ENCODE results near the gene FKBP14.
A peak's percentile ranks its signal among the peaks of the same experiment; 100 is the strongest.

FKBP14 gene

GRCh38 chr7:30027065-30027456 lies 559 bp upstream of the FKBP14 start:
- H3K9ac ChIP-seq = peak overlapping the region; percentile 71 to 88 (median 84)
- peaks cover 0 to 32% (median 19%) of the 10 kb centered on the region in 11 experiments; a peak in 15 of 22 replicates for H4K20me1 ChIP-seq
- peak overlapping the region; percentile 89 to 97 (median 92) for H3K4me2 ChIP-seq
- peaks cover 31 to 59% (median 48%) of the 10 kb centered on the region in 10 experiments for H3K4me1 ChIP-seq
- 0 out of 22 replicates have a peak, but pooled peaks cover 0 to 7% (median 0%) of the 10 kb centered on the region in 11 experiments for H3K9me3 ChIP-seq (replicated peaks in 1 of 11)
- no peaks in the 10 kb centered on the region for H3K27me3 ChIP-seq
- no peak for TF ChIP-seq Cebpa-rat (IDR thresholded peaks at IDR 0.05)
- peak overlapping the region in 10 of 11 experiments; percentile 20 to 84 (median 62); a peak in 18 of 22 replicates for H3K27ac ChIP-seq
- peaks cover 0 to 10% (median 0%) of the 10 kb centered on the region in 11 experiments; a peak in 6 of 22 replicates for H3K36me3 ChIP-seq
- H3K4me3 ChIP-seq = peak overlapping the region; percentile 88 to 97 (median 93)

DNA sequence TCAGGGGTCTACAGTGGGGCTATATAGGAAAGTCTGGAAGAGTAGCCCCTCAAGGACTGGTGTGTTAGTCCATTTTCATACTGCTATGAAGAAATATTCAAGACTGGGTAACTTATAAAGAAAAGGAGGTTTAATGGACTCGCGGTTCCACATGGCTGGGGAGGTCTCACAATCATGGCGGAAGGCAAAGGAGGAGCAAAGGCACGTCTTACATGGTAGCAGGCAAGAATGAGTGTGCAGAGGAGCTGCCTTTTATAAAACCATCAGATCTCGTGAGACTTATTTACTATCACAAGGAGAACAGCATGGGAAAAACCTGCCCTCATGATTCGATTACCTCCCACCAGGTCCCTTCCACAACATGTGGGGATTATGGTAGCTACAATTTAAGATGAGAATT lies 3.0 kb downstream of the FKBP14 start:
- Histone ChIP-seq H3K4me1 (peaks cover 18 to 36% (median 27%) of the 10 kb centered on the region in 10 experiments), H3K27me3 (no peaks in the 10 kb centered on the region), H3K9me3 (replicated peaks in 1 of 11) (0 out of 22 replicates have a peak, but pooled peaks cover 0 to 7% (median 0%) of the 10 kb centered on the region in 11 experiments), H3K27ac (no peak overlapping the region), H3K36me3 (peaks cover under 1 to 17% (median 8%) of the 10 kb centered on the region in 11 experiments; a peak in 18 of 22 replicates), H3K9ac (no peak overlapping the region), H3K4me3 (no peak overlapping the region), H4K20me1 (no peaks in the 10 kb centered on the region), H3K4me2 (peak overlapping the region in 10 of 11 experiments; percentile 13 to 94 (median 91); a peak in 13 of 22 replicates)
- TF ChIP-seq Cebpa-rat (IDR thresholded peaks at IDR 0.05) = no peak

GRCh38 chr7:30022991-30023390 lies 3.5 kb downstream of the FKBP14 start:
- no peak overlapping the region for H3K4me3 ChIP-seq
- peak overlapping the region in 8 of 11 experiments; percentile 13 to 94 (median 91); a peak in 5 of 22 replicates for H3K4me2 ChIP-seq
- no peak overlapping the region for H3K9ac ChIP-seq
- H3K36me3 ChIP-seq = peaks cover 6 to 22% (median 13%) of the 10 kb centered on the region in 11 experiments; a peak in 20 of 22 replicates
- H3K27ac ChIP-seq = no peak overlapping the region
- TF ChIP-seq Cebpa-rat (IDR thresholded peaks at IDR 0.05) = no peak
- 0 out of 22 replicates have a peak, but pooled peaks cover 0 to 7% (median 0%) of the 10 kb centered on the region in 11 experiments for H3K9me3 ChIP-seq (replicated peaks in 1 of 11)
- H3K4me1 ChIP-seq = peaks cover 18 to 36% (median 27%) of the 10 kb centered on the region in 10 experiments
- no peaks in the 10 kb centered on the region for H4K20me1 ChIP-seq
- no peaks in the 10 kb centered on the region for H3K27me3 ChIP-seq

DNA sequence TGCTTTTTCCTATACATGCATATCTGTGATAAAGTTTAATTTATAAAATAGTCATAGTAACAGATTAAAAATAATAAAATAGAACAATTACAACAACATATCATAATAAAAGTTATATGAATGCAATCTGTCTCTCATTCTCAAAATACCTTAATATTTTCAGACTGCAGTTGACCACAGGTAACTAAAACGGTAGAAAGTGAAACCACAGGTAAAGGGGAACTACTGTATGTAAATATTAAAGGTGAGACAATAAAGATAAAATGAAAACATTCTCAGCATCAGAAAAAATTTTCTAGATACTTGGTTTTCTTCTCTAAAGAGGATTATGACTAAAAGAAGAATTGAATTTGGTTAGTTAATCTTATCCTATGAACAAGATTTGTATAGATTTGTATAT lies 6.0 kb downstream of the FKBP14 start:
- Histone ChIP-seq H3K4me1 (peaks cover 8 to 23% (median 16%) of the 10 kb centered on the region in 10 experiments), H3K4me3 (no peak overlapping the region), H3K9me3 (replicated peaks in 1 of 11) (0 out of 22 replicates have a peak, but pooled peaks cover 0 to 7% (median 0%) of the 10 kb centered on the region in 11 experiments), H3K9ac (no peak overlapping the region), H3K36me3 (peaks cover 15 to 44% (median 34%) of the 10 kb centered on the region in 11 experiments), H3K27me3 (no peaks in the 10 kb centered on the region), H3K27ac (no peak overlapping the region), H4K20me1 (no peaks in the 10 kb centered on the region), H3K4me2 (no peak overlapping the region)
- no peak for TF ChIP-seq Cebpa-rat (IDR thresholded peaks at IDR 0.05)

GRCh38 chr7:30019960-30020359 lies 6.5 kb downstream of the FKBP14 start:
- Histone ChIP-seq H3K4me1 (peaks cover 2 to 18% (median 10%) of the 10 kb centered on the region in 10 experiments; a peak in 19 of 20 replicates), H3K27ac (no peak overlapping the region), H3K36me3 (peaks cover 18 to 47% (median 37%) of the 10 kb centered on the region in 11 experiments), H3K4me2 (no peak overlapping the region), H4K20me1 (no peaks in the 10 kb centered on the region), H3K9ac (no peak overlapping the region), H3K4me3 (no peak overlapping the region), H3K9me3 (replicated peaks in 1 of 11) (0 out of 22 replicates have a peak, but pooled peaks cover 0 to 7% (median 0%) of the 10 kb centered on the region in 11 experiments), H3K27me3 (no peaks in the 10 kb centered on the region)
- TF ChIP-seq Cebpa-rat (IDR thresholded peaks at IDR 0.05) = no peak

DNA sequence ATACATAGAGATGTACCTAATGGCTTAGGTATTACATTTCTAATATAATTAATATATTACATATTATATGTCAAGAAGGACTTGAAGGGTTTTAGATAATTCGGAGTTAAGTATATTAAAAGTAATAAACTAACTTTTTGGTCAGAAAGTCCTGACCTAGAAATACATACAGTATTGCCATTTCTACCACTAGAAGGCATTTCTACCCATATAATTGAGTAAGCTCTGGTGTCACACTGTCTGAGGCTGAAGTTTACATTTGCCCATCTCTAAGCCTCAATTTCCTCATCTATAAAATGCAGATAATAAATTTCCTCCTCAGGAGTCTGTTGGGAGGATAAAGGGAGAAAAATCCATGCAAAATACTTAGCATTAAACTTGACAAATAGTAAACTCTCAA lies 7.1 kb downstream of the FKBP14 start:
- 0 out of 22 replicates have a peak, but pooled peaks cover 0 to 7% (median 0%) of the 10 kb centered on the region in 11 experiments for H3K9me3 ChIP-seq (replicated peaks in 1 of 11)
- no peaks in the 10 kb centered on the region for H3K27me3 ChIP-seq
- H3K4me1 ChIP-seq = peaks cover 0 to 12% (median 5%) of the 10 kb centered on the region in 10 experiments; a peak in 12 of 20 replicates
- peaks cover 20 to 52% (median 42%) of the 10 kb centered on the region in 11 experiments for H3K36me3 ChIP-seq
- TF ChIP-seq Cebpa-rat (IDR thresholded peaks at IDR 0.05) = no peak
- no peaks in the 10 kb centered on the region for H4K20me1 ChIP-seq
- H3K4me3 ChIP-seq = no peak overlapping the region
- H3K9ac ChIP-seq = no peak overlapping the region
- H3K27ac ChIP-seq = no peak overlapping the region
- H3K4me2 ChIP-seq = no peak overlapping the region

DNA sequence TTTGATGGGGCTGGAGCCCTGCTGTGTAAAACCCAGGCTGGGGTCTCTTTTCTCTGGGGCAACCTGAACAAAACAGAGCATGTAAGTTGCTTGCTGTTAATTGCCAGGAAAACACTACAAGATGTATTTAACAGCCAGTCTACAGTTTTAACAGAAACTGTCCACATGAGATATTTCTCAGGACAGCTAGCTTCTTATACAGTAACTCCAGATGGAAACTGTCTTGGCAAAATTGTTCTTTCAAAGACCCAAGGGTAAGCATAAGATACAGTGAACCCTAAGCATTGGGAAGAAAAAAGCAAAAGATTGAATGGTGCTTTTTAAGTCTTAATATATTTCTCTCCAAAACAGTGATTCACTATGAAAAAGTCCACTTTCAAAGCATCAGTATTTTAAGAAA lies 8.1 kb downstream of the FKBP14 start:
- H4K20me1 ChIP-seq = no peaks in the 10 kb centered on the region
- no peak overlapping the region for H3K4me3 ChIP-seq
- H3K27ac ChIP-seq = no peak overlapping the region
- H3K9me3 ChIP-seq (replicated peaks in 1 of 11) = 0 out of 22 replicates have a peak, but pooled peaks cover 0 to 1% (median 0%) of the 10 kb centered on the region in 11 experiments
- no peaks in the 10 kb centered on the region for H3K27me3 ChIP-seq
- H3K36me3 ChIP-seq = peaks cover 28 to 62% (median 52%) of the 10 kb centered on the region in 11 experiments
- H3K4me1 ChIP-seq = peaks cover 0 to 4% (median 0%) of the 10 kb centered on the region in 10 experiments; a peak in 2 of 20 replicates
- H3K9ac ChIP-seq = no peak overlapping the region
- H3K4me2 ChIP-seq = no peak overlapping the region
- no peak for TF ChIP-seq Cebpa-rat (IDR thresholded peaks at IDR 0.05)

GRCh38 chr7:30012757-30013156 lies 13.7 kb downstream of the FKBP14 start:
- no peak overlapping the region for H3K9ac ChIP-seq
- no peaks in the 10 kb centered on the region for H4K20me1 ChIP-seq

DNA sequence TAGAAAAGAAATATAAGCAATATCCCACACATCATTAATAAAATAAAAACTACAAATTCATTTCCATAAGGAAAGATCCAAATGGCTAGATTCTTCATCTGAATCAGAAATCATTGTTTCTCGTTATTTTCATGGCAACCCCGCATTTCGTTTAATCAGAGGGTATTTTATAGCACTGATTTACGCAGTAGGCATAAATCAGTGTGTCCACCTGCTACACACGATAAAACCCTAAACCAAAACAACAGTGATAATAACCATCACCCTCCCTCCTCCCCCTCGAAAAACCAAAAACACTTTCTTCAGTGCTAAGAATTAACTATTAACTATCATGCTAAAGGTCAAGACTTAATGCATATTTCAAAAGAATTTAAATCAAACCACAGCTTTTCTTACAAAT lies 16.5 kb downstream of the FKBP14 start:
- H3K27ac ChIP-seq = no peak overlapping the region
- H3K4me1 ChIP-seq = peaks cover 0 to 9% (median 0%) of the 10 kb centered on the region in 10 experiments; a peak in 2 of 20 replicates
- peaks cover 9 to 25% (median 15%) of the 10 kb centered on the region in 11 experiments for H3K36me3 ChIP-seq
- H3K9ac ChIP-seq = no peak overlapping the region
- no peak overlapping the region for H3K4me3 ChIP-seq
- H3K9me3 ChIP-seq (replicated peaks in 1 of 11) = no peaks in the 10 kb centered on the region
- TF ChIP-seq Cebpa-rat (IDR thresholded peaks at IDR 0.05) = no peak
- no peaks in the 10 kb centered on the region for H4K20me1 ChIP-seq
- no peak overlapping the region for H3K4me2 ChIP-seq
- H3K27me3 ChIP-seq = no peaks in the 10 kb centered on the region

More at GRCh38 chr7:30012757-30013156, 13.7 kb downstream of the FKBP14 start:
- Histone ChIP-seq H3K27ac (no peak overlapping the region), H3K4me2 (no peak overlapping the region), H3K36me3 (peaks cover 20 to 46% (median 38%) of the 10 kb centered on the region in 11 experiments), H3K9me3 (replicated peaks in 1 of 11) (no peaks in the 10 kb centered on the region), H3K4me3 (no peak overlapping the region), H3K4me1 (no peaks in the 10 kb centered on the region), H3K27me3 (no peaks in the 10 kb centered on the region)
- TF ChIP-seq Cebpa-rat (IDR thresholded peaks at IDR 0.05) = no peak

All from BLaER1 treated with 17β-estradiol and CSF1 and Interleukin-3, amounts not matched to agents 10 nM and 100 nM (cell line).